Tibial artery (tissue), 4 donors: Measurements from ENCODE around the gene KIFC3.

Source experiments
- DNase-seq, 2 donors: peaks; one replicate each; pipeline ENCODE4 v3.0.0-alpha.2; 2019
- H3K27ac ChIP-seq, 2 donors: fragments of 200-600 bp; sonication (generic) in 1 of 2; 1 replicate in 1 of 2; 2 replicates in 1 of 2; pipeline ENCODE4 v1.5.1; 2018 to 2019; ENCODE audit warnings: mild to moderate bottlenecking in 1 of 2
- H3K27me3 ChIP-seq, 2 donors: fragments of 200-600 bp; sonication (generic) in 1 of 2; one replicate each; pipeline versions ENCODE4 v1.5.1 to v1.6.0; 2016 to 2019
- H3K36me3 ChIP-seq, 3 donors: fragments of 200-600 bp; sonication (generic) in 2 of 3; one replicate each; pipeline ENCODE4 v1.5.1; 2016 to 2019; ENCODE audit warnings: mild to moderate bottlenecking in 2 of 3
- H3K4me1 ChIP-seq, 4 donors: fragments of 200-600 bp; sonication (generic) in 2 of 4; 1 replicate in 3 of 4; 2 replicates in 1 of 4; pipeline ENCODE4 v1.5.1; 2016 to 2019
- H3K4me3 ChIP-seq, 2 donors: fragments of 200-600 bp; sonication (generic) in 1 of 2; 1 replicate in 1 of 2; 2 replicates in 1 of 2; pipeline ENCODE4 v1.5.1; 2018 to 2019; ENCODE audit warnings: mild to moderate bottlenecking in 2 of 2
- H3K9me3 ChIP-seq, 3 donors: fragments of 200-600 bp; sonication (generic) in 1 of 3; one replicate each; pipeline ENCODE4 v1.5.1; 2016 to 2019
- CTCF ChIP-seq, 2 experiments: fragments of 200-600 bp in 1 of 2; fragments of 450-650 bp in 1 of 2; IDR thresholded peaks; one replicate each; pipeline ENCODE4 v1.5.1; 2017 to 2019; ENCODE audit warnings: antibody characterized with exemption in 2 of 2, mild to moderate bottlenecking in 1 of 2, moderate library complexity in 1 of 2
- intact Hi-C: fragments of 100-400 bp; cut with DNase I; formaldehyde crosslinking; loops from one replicate; pipeline ENCODE4 v1.15.0; 2023; ENCODE audit warnings: low total_unique reads

The KIFC3 gene

DNA sequence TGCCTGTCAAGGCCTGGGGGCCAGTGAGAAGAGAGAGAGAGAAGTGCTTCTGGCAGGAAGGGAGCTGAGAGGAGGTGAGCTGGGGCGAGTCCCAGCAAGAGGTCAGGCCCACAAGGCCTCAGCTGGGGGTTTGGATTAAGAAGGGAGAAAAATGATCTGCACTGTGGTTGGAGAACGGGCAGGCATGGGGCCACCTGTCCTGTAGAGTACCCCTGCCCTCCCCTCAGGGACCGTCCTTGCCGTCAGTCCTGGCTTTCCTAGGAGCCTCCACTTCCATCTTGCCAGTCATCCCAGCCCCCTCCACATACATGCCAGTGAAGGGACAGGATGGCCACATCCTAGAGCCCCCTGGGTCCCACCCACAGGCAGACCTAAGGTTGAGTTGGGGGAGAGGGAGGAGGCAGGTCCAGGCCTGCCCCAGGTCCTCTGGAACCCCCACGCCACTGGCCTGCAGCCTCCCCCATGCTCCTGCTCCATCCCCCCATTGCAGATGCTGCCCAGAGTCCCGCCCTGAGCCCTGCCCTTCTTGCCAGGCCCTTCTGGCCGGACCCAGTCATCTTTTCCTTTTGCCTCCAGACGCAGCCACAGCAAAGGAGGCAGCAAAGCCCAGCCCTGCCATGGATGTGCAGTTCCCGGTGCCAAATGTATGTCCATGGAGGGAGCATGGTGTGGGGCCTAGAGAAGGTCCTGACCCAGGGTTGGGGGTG, 47.8 kb downstream of the KIFC3 start:
- H3K9me3 ChIP-seq = no peaks in the 10 kb centered on the region
- TF ChIP-seq CTCF (IDR thresholded peaks at IDR 0.05) = no peak
- peaks cover 0 to 6% (median 0%) of the 10 kb centered on the region in 4 donors for H3K4me1 ChIP-seq
- H3K4me3 ChIP-seq = no peak overlapping the region
- no peaks in the 10 kb centered on the region for H3K27me3 ChIP-seq
- H3K27ac ChIP-seq = no peak overlapping the region
- peaks cover 4 to 85% (median 37%) of the 10 kb centered on the region in 3 donors for H3K36me3 ChIP-seq
- DNase-seq = no peak
- intact Hi-C loops = loop anchor here (5.0 to 10.0 kb wide), 2 partner anchors 108 to 240 kb away; no protein-coding TSS in a partner anchor

GRCh38 chr16:57753448-57754353, 48.6 kb downstream of the KIFC3 start:
- DNase-seq = no peak
- no peak overlapping the region for H3K27ac ChIP-seq
- H3K4me1 ChIP-seq = peaks cover 0 to 6% (median 0%) of the 10 kb centered on the region in 4 donors
- H3K4me3 ChIP-seq = no peak overlapping the region
- intact Hi-C loops = loop anchor here (10.0 kb wide), 1 partner anchor 241 kb away; no protein-coding TSS in a partner anchor
- H3K9me3 ChIP-seq = no peaks in the 10 kb centered on the region
- no peaks in the 10 kb centered on the region for H3K27me3 ChIP-seq
- peaks cover 4 to 81% (median 37%) of the 10 kb centered on the region in 3 donors for H3K36me3 ChIP-seq
- no peak for TF ChIP-seq CTCF (IDR thresholded peaks at IDR 0.05)

GRCh38 chr16:57752581-57753447, 49.5 kb downstream of the KIFC3 start:
- no peak overlapping the region for H3K4me3 ChIP-seq
- H3K4me1 ChIP-seq = peaks cover 0 to 6% (median 0%) of the 10 kb centered on the region in 4 donors
- no peak for TF ChIP-seq CTCF (IDR thresholded peaks at IDR 0.05)
- no peaks in the 10 kb centered on the region for H3K27me3 ChIP-seq
- H3K9me3 ChIP-seq = no peaks in the 10 kb centered on the region
- no peak overlapping the region for H3K27ac ChIP-seq
- no peak for DNase-seq
- H3K36me3 ChIP-seq = peaks cover 4 to 79% (median 37%) of the 10 kb centered on the region in 3 donors
- intact Hi-C loops = loop anchor here (10.0 kb wide), 1 partner anchor 242 kb away; no protein-coding TSS in a partner anchor

GRCh38 chr16:57752203-57752580, 50.1 kb downstream of the KIFC3 start:
- H3K4me1 ChIP-seq = peaks cover 0 to 2% (median 0%) of the 10 kb centered on the region in 4 donors
- no peak for DNase-seq
- intact Hi-C loops = loop anchor here (10.0 kb wide), 1 partner anchor 243 kb away; no protein-coding TSS in a partner anchor
- no peak overlapping the region for H3K27ac ChIP-seq
- H3K36me3 ChIP-seq = peaks cover 4 to 84% (median 42%) of the 10 kb centered on the region in 3 donors
- no peak overlapping the region for H3K4me3 ChIP-seq
- no peak for TF ChIP-seq CTCF (IDR thresholded peaks at IDR 0.05)
- H3K27me3 ChIP-seq = no peaks in the 10 kb centered on the region
- no peaks in the 10 kb centered on the region for H3K9me3 ChIP-seq
